HepG2 (cell line): ENCODE measurements around the gene DUSP22. TPM values are rescaled to one million over a fixed set of nuclear protein-coding genes. Genes with fewer than 3 reads are reported as not detected.
A peak's percentile ranks its signal among the peaks of the same experiment; 100 is the strongest.

ENCODE experiments used
- DR1 ChIP-seq: sonication (generic); formaldehyde crosslinking; IDR thresholded peaks from 2 replicates; pipeline ENCODE4 v1.8.0; 2021; ENCODE audit warnings: mild to moderate bottlenecking, missing genetic modification reagents, inconsistent platforms
- FOXM1 ChIP-seq: sonication (generic); formaldehyde crosslinking; IDR thresholded peaks from 2 replicates; pipeline ENCODE4 v1.5.0; 2020; ENCODE audit warnings: missing genetic modification reagents
- PTBP1 ChIP-seq: fragments of 200-400 bp; formaldehyde crosslinking; IDR thresholded peaks from 2 replicates; pipeline ENCODE4 v1.6.1; 2018; ENCODE audit warnings: low read length, low read depth; ENCODE audit not compliant: poor library complexity, severe bottlenecking
- SP140L ChIP-seq: sonication (generic); formaldehyde crosslinking; IDR thresholded peaks from 2 replicates; pipeline ENCODE4 v1.4.0; 2020; ENCODE audit warnings: missing genetic modification reagents, borderline replicate concordance
- TFE3 ChIP-seq: IDR thresholded peaks from 2 replicates; pipeline ENCODE4 v1.6.1; 2016
- ZNF10 ChIP-seq: sonication (generic); formaldehyde crosslinking; IDR thresholded peaks from 2 replicates; pipeline ENCODE4 v1.4.0; 2020; ENCODE audit warnings: mild to moderate bottlenecking, low read depth, missing genetic modification reagents, borderline replicate concordance
- ZNF407 ChIP-seq: sonication (generic); formaldehyde crosslinking; IDR thresholded peaks from one replicate; pipeline ENCODE4 v1.5.1; 2020; ENCODE audit warnings: mild to moderate bottlenecking, missing genetic modification reagents; ENCODE audit errors: not compliant biosample characterization
- ZNF546 ChIP-seq: sonication (generic); formaldehyde crosslinking; conservative IDR thresholded peaks from 2 replicates; pipeline ENCODE4 v1.8.1; 2023; ENCODE audit warnings: mild to moderate bottlenecking, missing genetic modification reagents
- ZNF567 ChIP-seq: sonication (generic); formaldehyde crosslinking; IDR thresholded peaks from 2 replicates; pipeline ENCODE4 v1.8.1; 2023; ENCODE audit warnings: mild to moderate bottlenecking, missing genetic modification reagents, borderline replicate concordance
- ZNF609 ChIP-seq: sonication (generic); formaldehyde crosslinking; IDR thresholded peaks from 2 replicates; pipeline ENCODE4 v1.4.0; 2020; ENCODE audit warnings: mild to moderate bottlenecking, missing genetic modification reagents, borderline replicate concordance
- ZNF709 ChIP-seq: sonication (generic); formaldehyde crosslinking; IDR thresholded peaks from 2 replicates; pipeline ENCODE4 v1.5.0; 2020; ENCODE audit warnings: mild to moderate bottlenecking, missing genetic modification reagents
- polyA plus RNA-seq, 8 experiments: library from polyadenylated mRNA; depleted of rRNA in 3 of 8; stranded (reverse) in 7 of 8; unstranded in 1 of 8; fragments of >200 nt; fragmentation: Illumina TruSeq in 4 of 8; extraction: Trizol in 4 of 8; gene quantifications; 2 replicates each; pipeline versions ENCODE4 v1.2.1 to v1.2.3, GENCODE V29; 2011 to 2016; ENCODE audit warnings: low read depth in 4 of 8, missing spikeins in 1 of 8, mixed read lengths in 1 of 8; ENCODE audit not compliant: insufficient read depth in 1 of 8
- total RNA-seq, 5 experiments: library from RNA; depleted of rRNA; stranded (reverse); fragments of >200 nt; fragmentation: Illumina TruSeq; extraction: Trizol; gene quantifications; 2 replicates each; pipeline ENCODE4 v1.2.3, GENCODE V29; 2016; ENCODE audit warnings: low read depth in 1 of 5

DUSP22 gene
- total and polyA plus RNA-seq, 2 of the 13 experiments (the other 11 are each of a cell fraction or from before 2014, with no cell fraction given) = 20.2 to 32.8 TPM

- TF ChIP-seq ZNF407 (CRISPR knock-in tag) = no peak
- no peak for TF ChIP-seq TFE3 (CRISPR knock-in tag)
- TF ChIP-seq ZNF567 = no peak
- TF ChIP-seq ZNF709 = no peak
- TF ChIP-seq ZNF10 = no peak
- TF ChIP-seq ZNF609 (CRISPR knock-in tag) = 0 out of 2 replicates have a peak, but pooled peaks have one; percentile 24
- TF ChIP-seq ZNF546 (CRISPR knock-in tag) = no peak
- no peak for TF ChIP-seq FOXM1 (CRISPR knock-in tag)
- no peak for TF ChIP-seq DR1 (CRISPR knock-in tag)
- TF ChIP-seq PTBP1 = no peak
- TF ChIP-seq SP140L = no peak
Measured at GRCh38 chr6:343226-343935, 51.1 kb downstream of the DUSP22 start (continued).
